Mesendoderm (in vitro differentiated cells): ENCODE measurements around the gene UVSSA.

Experiments used
- DNase-seq: peaks from one replicate; pipeline ENCODE4 v3.0.0; 2013
- H2AK5ac ChIP-seq: 2 replicates; pipeline ENCODE4 v1.6.1; 2013; ENCODE audit warnings: low read length, inconsistent platforms
- H2BK120ac ChIP-seq: 2 replicates; pipeline ENCODE4 v1.6.1; 2013; ENCODE audit warnings: low read depth, mild to moderate bottlenecking, low read length, moderate library complexity, mixed read lengths
- H2BK15ac ChIP-seq: replicated peaks from 2 replicates; pipeline ENCODE4 v1.6.1; 2013; ENCODE audit warnings: low read depth, mild to moderate bottlenecking, moderate library complexity
- H2BK5ac ChIP-seq: 2 replicates; pipeline ENCODE4 v1.6.1; 2013; ENCODE audit warnings: low read length, inconsistent platforms
- H3K18ac ChIP-seq: 2 replicates; pipeline ENCODE4 v1.6.1; 2013; ENCODE audit warnings: mild to moderate bottlenecking, low read length, mixed read lengths
- H3K23ac ChIP-seq: one replicate; pipeline ENCODE4 v1.6.1; 2013; ENCODE audit warnings: low read length
- H3K27ac ChIP-seq: 2 replicates; pipeline ENCODE4 v1.5.1; 2013; ENCODE audit warnings: low read depth, mild to moderate bottlenecking, inconsistent platforms, low read length, moderate library complexity
- H3K27me3 ChIP-seq: 2 replicates; pipeline ENCODE4 v1.6.1; 2013; ENCODE audit warnings: low read length, control low read depth, mild to moderate bottlenecking, inconsistent platforms; ENCODE audit not compliant: insufficient read depth, poor library complexity
- H3K36me3 ChIP-seq: 2 replicates; pipeline ENCODE4 v1.6.1; 2013; ENCODE audit warnings: low read length, inconsistent platforms; ENCODE audit not compliant: control insufficient read depth, insufficient read depth
- H3K4ac ChIP-seq: one replicate; pipeline ENCODE4 v1.6.1; 2013; ENCODE audit warnings: low read depth, mild to moderate bottlenecking, low read length, moderate library complexity
- H3K4me1 ChIP-seq: 2 replicates; pipeline ENCODE4 v1.6.1; 2013; ENCODE audit warnings: low read depth, low read length, inconsistent platforms; ENCODE audit not compliant: control insufficient read depth
- H3K4me2 ChIP-seq: 2 replicates; pipeline ENCODE4 v1.6.1; 2013; ENCODE audit warnings: low read length
- H3K4me3 ChIP-seq: 2 replicates; pipeline ENCODE4 v1.5.1; 2013; ENCODE audit warnings: mild to moderate bottlenecking, low read length
- H3K56ac ChIP-seq: one replicate; pipeline ENCODE4 v1.6.1; 2013; ENCODE audit warnings: low read length
- H3K79me1 ChIP-seq: 2 replicates; pipeline ENCODE4 v1.6.1; 2013; ENCODE audit warnings: low read length, inconsistent platforms
- H3K79me2 ChIP-seq: 2 replicates; pipeline ENCODE4 v1.6.1; 2013; ENCODE audit warnings: mild to moderate bottlenecking, low read length; ENCODE audit not compliant: control insufficient read depth, insufficient read depth
- H3K9ac ChIP-seq: 2 replicates; pipeline ENCODE4 v1.6.1; 2013; ENCODE audit warnings: low read length, inconsistent platforms
- H4K5ac ChIP-seq: one replicate; pipeline ENCODE4 v1.6.1; 2013; ENCODE audit warnings: low read length
- H4K8ac ChIP-seq: one replicate; pipeline ENCODE4 v1.6.1; 2013; ENCODE audit warnings: low read depth, mild to moderate bottlenecking, control low read depth, low read length, moderate library complexity
- WGBS: extraction: QIAGEN DNeasy Blood & Tissue Kit; methylation state at CpG from one replicate; pipeline ENCODE4 v1.1.7; 2013; ENCODE audit warnings: low lambda C conversion rate, missing lambda C conversion rate; ENCODE audit not compliant: insufficient coverage; ENCODE audit errors: extremely low coverage; 5-methylcytosine and 5-hydroxymethylcytosine counted together

UVSSA gene

DNA sequence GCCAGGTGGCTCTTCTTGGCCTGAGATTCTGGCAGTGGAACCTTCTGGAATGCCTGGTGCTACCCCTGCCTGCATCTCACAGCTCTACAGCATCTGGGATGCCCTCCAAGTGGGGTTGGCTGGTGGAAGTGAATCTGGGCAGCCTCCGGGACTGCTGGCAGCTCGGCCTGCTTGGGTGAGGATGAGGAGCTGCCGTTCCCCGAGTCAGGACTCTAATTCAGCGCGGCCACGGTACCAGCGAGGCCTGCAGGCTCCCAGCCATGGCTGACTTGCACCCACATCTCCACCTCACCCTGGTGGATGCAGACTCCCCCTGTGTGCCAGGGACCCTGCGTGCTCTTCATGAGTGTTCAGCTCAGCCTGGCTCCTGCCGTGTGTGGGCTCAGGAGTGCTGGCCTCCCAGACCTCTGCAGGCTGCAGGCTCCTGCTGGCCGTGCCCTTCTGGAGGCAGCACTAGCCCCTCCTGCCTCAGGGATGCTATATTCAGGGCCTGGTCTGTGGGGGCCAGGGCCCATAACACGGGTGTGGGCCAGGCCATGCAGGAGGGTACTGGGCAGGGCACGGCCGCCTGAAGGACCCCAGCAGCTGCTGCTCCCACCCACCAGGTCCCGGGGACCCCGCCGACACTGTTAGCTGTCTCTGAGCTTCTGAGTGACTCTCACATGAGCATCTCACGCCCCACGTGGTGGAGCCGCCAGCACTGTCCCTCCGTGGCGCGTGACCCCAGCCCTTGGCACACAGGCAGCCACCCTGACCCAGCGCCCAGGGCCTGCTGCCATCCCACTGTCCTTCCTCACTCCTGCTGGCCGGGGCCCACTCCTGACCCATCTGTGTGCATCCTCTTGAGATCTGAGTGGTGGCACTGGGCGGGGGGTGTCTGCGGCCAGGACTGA is 10.6 kb downstream of the UVSSA start:
- H2BK15ac ChIP-seq = no peak overlapping the region
- no peaks in the 10 kb centered on the region for H3K79me2 ChIP-seq
- no peak overlapping the region for H3K27ac ChIP-seq
- no peak overlapping the region for H3K4me2 ChIP-seq
- H4K8ac ChIP-seq = no peak overlapping the region
- H3K9ac ChIP-seq = no peak overlapping the region
- no peak for DNase-seq
- no peak overlapping the region for H3K4ac ChIP-seq
- H3K4me1 ChIP-seq = no peaks in the 10 kb centered on the region
- H3K27me3 ChIP-seq = no peaks in the 10 kb centered on the region
- H2AK5ac ChIP-seq = no peak overlapping the region
- no peak overlapping the region for H2BK120ac ChIP-seq
- no peak overlapping the region for H3K4me3 ChIP-seq
- no peaks in the 10 kb centered on the region for H3K79me1 ChIP-seq
- H4K5ac ChIP-seq = no peak overlapping the region
- H2BK5ac ChIP-seq = no peak overlapping the region
- H3K36me3 ChIP-seq = no peaks in the 10 kb centered on the region
- H3K23ac ChIP-seq = no peak overlapping the region
- no peak overlapping the region for H3K56ac ChIP-seq
- no peak overlapping the region for H3K18ac ChIP-seq
- WGBS = no CpG with 5 or more reads among the region's 27 CpGs

DNA sequence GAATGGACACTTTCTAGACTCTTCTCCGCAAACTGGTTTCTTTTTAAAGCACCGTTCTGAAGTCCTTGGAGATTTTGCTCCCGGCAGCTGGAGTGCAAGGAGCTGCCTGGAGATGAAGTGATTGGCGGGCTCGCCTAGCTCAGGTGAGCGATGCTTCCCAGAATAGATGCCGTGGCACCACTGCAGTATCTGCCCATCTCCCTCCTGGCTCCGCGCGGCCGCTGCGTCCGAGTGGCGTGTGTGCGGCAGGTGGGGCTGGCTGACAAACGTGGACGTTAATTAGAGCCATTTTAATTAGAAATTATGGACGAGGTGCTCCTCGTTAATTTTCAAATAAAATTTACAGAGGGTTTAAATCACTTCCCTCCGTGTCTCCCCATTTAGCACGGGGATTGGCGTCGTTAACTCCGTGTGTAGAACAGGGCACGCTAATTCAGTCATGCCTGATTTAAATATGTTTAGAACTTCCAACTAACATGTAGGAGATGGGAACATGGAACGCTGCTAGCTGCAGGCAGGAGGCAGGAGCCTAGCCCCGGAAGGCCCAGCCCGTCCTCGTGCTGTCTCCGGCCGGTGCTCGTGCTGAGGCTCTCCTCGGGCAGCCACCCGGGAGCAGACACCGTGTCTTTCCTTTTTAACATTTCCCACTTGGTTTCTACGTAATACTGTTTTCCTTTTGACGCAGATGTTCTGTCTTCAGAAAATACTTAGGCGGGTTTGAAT is 11.6 kb downstream of the UVSSA start:
- H3K79me1 ChIP-seq = no peaks in the 10 kb centered on the region
- no peak overlapping the region for H3K27ac ChIP-seq
- no peak overlapping the region for H3K56ac ChIP-seq
- H3K36me3 ChIP-seq = no peaks in the 10 kb centered on the region
- H2AK5ac ChIP-seq = no peak overlapping the region
- no peak overlapping the region for H3K4ac ChIP-seq
- H3K18ac ChIP-seq = no peak overlapping the region
- H2BK120ac ChIP-seq = no peak overlapping the region
- no CpG with 5 or more reads among the region's 38 CpGs for WGBS
- H3K4me2 ChIP-seq = no peak overlapping the region
- H2BK5ac ChIP-seq = no peak overlapping the region
- H3K4me1 ChIP-seq = no peaks in the 10 kb centered on the region
- H3K9ac ChIP-seq = no peak overlapping the region
- H3K27me3 ChIP-seq = no peaks in the 10 kb centered on the region
- no peak overlapping the region for H4K8ac ChIP-seq
- H2BK15ac ChIP-seq = no peak overlapping the region
- no peak for DNase-seq
- no peak overlapping the region for H3K23ac ChIP-seq
- no peaks in the 10 kb centered on the region for H3K79me2 ChIP-seq
- no peak overlapping the region for H4K5ac ChIP-seq
- H3K4me3 ChIP-seq = no peak overlapping the region

DNA sequence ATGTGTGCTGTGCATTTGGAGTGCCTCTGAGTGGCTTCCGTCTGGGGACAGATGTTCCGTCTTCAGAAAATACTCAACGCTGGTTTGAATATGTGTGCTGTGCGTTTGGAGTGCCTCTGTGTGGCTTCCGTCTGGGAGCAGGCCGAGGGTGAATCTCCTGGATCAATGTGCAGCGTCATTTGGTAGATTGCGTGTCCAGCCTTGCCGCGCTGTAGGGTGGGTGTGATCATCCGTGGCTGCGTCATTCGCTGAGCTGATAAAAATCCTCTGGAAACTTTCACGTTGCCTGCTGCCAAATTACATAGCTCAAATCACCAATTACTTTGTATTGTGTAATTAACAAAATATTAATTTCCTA is 12.1 kb downstream of the UVSSA start:
- Histone ChIP-seq H3K27me3 (no peaks in the 10 kb centered on the region), H3K56ac (no peak overlapping the region), H4K5ac (no peak overlapping the region), H3K4me2 (no peak overlapping the region), H3K23ac (no peak overlapping the region), H2BK120ac (no peak overlapping the region), H3K4me1 (no peaks in the 10 kb centered on the region), H3K36me3 (no peaks in the 10 kb centered on the region), H3K79me2 (no peaks in the 10 kb centered on the region), H3K79me1 (no peaks in the 10 kb centered on the region), H3K27ac (no peak overlapping the region), H2AK5ac (no peak overlapping the region), H2BK15ac (no peak overlapping the region), H2BK5ac (no peak overlapping the region), H4K8ac (no peak overlapping the region), H3K4me3 (no peak overlapping the region), H3K9ac (no peak overlapping the region), H3K18ac (no peak overlapping the region), H3K4ac (no peak overlapping the region)
- no CpG with 5 or more reads among the region's 14 CpGs for WGBS
- no peak for DNase-seq

DNA sequence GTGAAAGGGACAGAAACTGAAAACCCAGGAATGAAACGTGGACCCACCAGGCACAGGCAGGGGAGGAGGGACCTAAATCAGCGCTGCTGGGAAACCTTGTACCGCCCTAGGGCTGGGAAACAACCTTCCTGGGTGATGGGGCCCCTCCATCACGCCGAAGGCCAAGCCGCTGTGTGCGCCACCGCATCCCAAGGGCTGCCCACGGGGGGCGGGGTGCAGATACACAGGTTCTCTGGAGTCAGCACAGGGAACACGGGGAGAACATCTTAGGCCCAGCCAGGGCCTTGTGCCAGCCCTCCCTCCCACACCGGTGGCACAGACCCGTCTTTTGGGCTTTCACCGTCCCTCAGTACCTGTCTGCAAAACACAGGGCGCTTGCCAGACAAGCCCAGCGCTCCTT is 13.0 kb downstream of the UVSSA start:
- Histone ChIP-seq H3K79me1 (no peaks in the 10 kb centered on the region), H3K4me2 (no peak overlapping the region), H2BK5ac (no peak overlapping the region), H4K8ac (no peak overlapping the region), H3K18ac (no peak overlapping the region), H3K4me1 (no peaks in the 10 kb centered on the region), H3K36me3 (no peaks in the 10 kb centered on the region), H3K4me3 (no peak overlapping the region), H3K27me3 (no peaks in the 10 kb centered on the region), H3K27ac (no peak overlapping the region), H3K9ac (no peak overlapping the region), H3K79me2 (no peaks in the 10 kb centered on the region), H4K5ac (no peak overlapping the region), H2BK15ac (no peak overlapping the region), H3K4ac (no peak overlapping the region), H2BK120ac (no peak overlapping the region), H3K23ac (no peak overlapping the region), H2AK5ac (no peak overlapping the region), H3K56ac (no peak overlapping the region)
- no peak for DNase-seq
- WGBS = no CpG with 5 or more reads among the region's 16 CpGs

DNA sequence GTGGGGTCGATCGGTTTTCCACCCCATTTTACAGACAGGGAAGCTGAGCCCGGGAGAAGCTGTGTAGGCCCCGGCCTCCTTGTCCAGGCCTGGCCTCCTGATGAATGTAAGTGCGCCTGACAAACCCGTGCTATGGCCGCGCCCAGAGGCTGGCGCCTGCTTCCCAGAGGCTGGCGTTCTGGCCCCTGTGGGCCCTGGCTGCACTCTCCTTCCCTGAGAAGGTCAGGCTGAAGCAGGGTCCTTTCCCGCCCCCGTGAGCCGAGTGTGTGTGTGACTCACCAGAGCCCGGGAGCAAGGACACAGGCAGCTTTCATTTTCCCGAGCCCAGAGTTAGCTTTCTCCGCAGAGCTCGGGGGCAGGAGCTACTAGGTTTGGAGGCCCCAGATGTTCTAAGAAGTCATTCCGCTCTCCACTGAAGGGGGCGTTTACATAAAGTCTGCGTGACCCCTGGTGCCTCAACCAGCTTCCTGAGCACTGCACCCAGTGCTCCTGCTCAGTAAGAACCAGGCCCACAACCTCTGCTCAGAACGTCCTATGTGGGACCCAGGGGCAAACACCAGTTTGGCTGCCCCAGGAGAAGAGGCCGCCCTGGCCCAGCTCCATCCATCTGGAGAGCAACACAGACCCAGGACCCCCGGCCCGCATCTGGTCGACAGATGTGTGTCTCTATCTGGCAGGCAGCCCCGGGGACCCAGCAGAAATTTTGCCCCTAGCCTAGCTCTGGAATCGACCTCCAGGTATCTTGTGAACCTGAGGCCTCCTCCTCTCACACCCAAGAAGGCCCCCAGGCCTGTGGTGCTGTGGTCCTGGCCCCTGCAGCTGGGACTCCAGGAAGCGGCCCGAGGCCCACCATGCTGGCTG is 13.6 kb downstream of the UVSSA start:
- no CpG with 5 or more reads among the region's 29 CpGs for WGBS
- H3K18ac ChIP-seq = no peak overlapping the region
- no peak overlapping the region for H3K4me2 ChIP-seq
- no peak overlapping the region for H2AK5ac ChIP-seq
- H3K23ac ChIP-seq = no peak overlapping the region
- H3K4me3 ChIP-seq = no peak overlapping the region
- no peaks in the 10 kb centered on the region for H3K27me3 ChIP-seq
- DNase-seq = no peak
- H2BK120ac ChIP-seq = no peak overlapping the region
- H3K79me2 ChIP-seq = no peaks in the 10 kb centered on the region
- H4K8ac ChIP-seq = no peak overlapping the region
- H3K56ac ChIP-seq = no peak overlapping the region
- no peaks in the 10 kb centered on the region for H3K36me3 ChIP-seq
- no peak overlapping the region for H3K9ac ChIP-seq
- no peak overlapping the region for H2BK5ac ChIP-seq
- no peak overlapping the region for H3K4ac ChIP-seq
- H4K5ac ChIP-seq = no peak overlapping the region
- no peaks in the 10 kb centered on the region for H3K4me1 ChIP-seq
- no peak overlapping the region for H2BK15ac ChIP-seq
- no peaks in the 10 kb centered on the region for H3K79me1 ChIP-seq
- no peak overlapping the region for H3K27ac ChIP-seq
